Loucy (cell line): ENCODE results near the gene MBP.

ENCODE experiments used
- H2AFZ ChIP-seq: fragments of 200-600 bp; sonication (generic); 2 replicates; pipeline ENCODE4 v1.6.0; 2016; ENCODE audit warnings: antibody characterized with exemption, mild to moderate bottlenecking, low read length, moderate library complexity
- H3F3A ChIP-seq: fragments of 200-600 bp; 2 replicates; pipeline ENCODE4 v1.6.0; 2016; ENCODE audit warnings: antibody characterized with exemption, low read depth, mild to moderate bottlenecking
- H3K27me3 ChIP-seq: fragments of 200-600 bp; sonication (generic); 2 replicates; pipeline ENCODE4 v1.6.1; 2014; ENCODE audit warnings: low read length, mild to moderate bottlenecking; ENCODE audit not compliant: insufficient read depth, poor library complexity, severe bottlenecking
- H3K36me3 ChIP-seq: fragments of 200-600 bp; sonication (generic); 2 replicates; pipeline ENCODE4 v1.6.1; 2016; ENCODE audit warnings: low read length; ENCODE audit not compliant: insufficient read depth
- H3K4me1 ChIP-seq: fragments of 200-600 bp; sonication (generic); 2 replicates; pipeline ENCODE4 v1.5.1; 2014; ENCODE audit warnings: low read length, mild to moderate bottlenecking; ENCODE audit not compliant: insufficient read depth, poor library complexity, severe bottlenecking
- H3K4me2 ChIP-seq: fragments of 200-600 bp; sonication (generic); 2 replicates; pipeline ENCODE4 v1.6.0; 2014; ENCODE audit warnings: antibody characterized with exemption, low read length, low read depth, mild to moderate bottlenecking; ENCODE audit not compliant: poor library complexity, severe bottlenecking
- H3K4me3 ChIP-seq: fragments of 200-600 bp; sonication (generic); 2 replicates; pipeline ENCODE4 v1.5.1; 2014; ENCODE audit warnings: low read length, mild to moderate bottlenecking, mixed read lengths; ENCODE audit not compliant: poor library complexity, severe bottlenecking
- H3K79me2 ChIP-seq: fragments of 200-600 bp; sonication (generic); 2 replicates; pipeline ENCODE4 v1.6.1; 2014; ENCODE audit warnings: low read length; ENCODE audit not compliant: insufficient read depth
- H3K9ac ChIP-seq: fragments of 200-600 bp; sonication (generic); 2 replicates; pipeline ENCODE4 v1.6.0; 2014; ENCODE audit warnings: mild to moderate bottlenecking, low read depth, low read length, moderate library complexity; ENCODE audit not compliant: poor library complexity, severe bottlenecking
- H3K9me2 ChIP-seq: fragments of 200-600 bp; sonication (generic); replicated peaks from 2 replicates; pipeline ENCODE4 v1.6.1; 2016; ENCODE audit warnings: low read depth, low read length, mixed read lengths
- H3K9me3 ChIP-seq: fragments of 200-600 bp; sonication (generic); 2 replicates; pipeline ENCODE4 v1.6.1; 2014; ENCODE audit warnings: mild to moderate bottlenecking, antibody characterized with exemption, low read length, low read depth; ENCODE audit not compliant: insufficient read depth
- H4K20me1 ChIP-seq: fragments of 200-600 bp; sonication (generic); 2 replicates; pipeline ENCODE4 v1.6.0; 2014; ENCODE audit warnings: antibody characterized with exemption, low read length, mild to moderate bottlenecking; ENCODE audit not compliant: insufficient read depth, poor library complexity, severe bottlenecking
- CTCF ChIP-seq: fragments of 200-600 bp; sonication (generic); conservative IDR thresholded peaks from 2 replicates; pipeline ENCODE4 v1.5.1; 2014; ENCODE audit warnings: mild to moderate bottlenecking, antibody characterized with exemption, low read length
- EZH2phosphoT487 ChIP-seq: fragments of 200-600 bp; IDR thresholded peaks from 2 replicates; pipeline ENCODE4 v1.6.1; 2018; ENCODE audit warnings: antibody characterized with exemption, mild to moderate bottlenecking, moderate library complexity, borderline replicate concordance

MBP gene

DNA sequence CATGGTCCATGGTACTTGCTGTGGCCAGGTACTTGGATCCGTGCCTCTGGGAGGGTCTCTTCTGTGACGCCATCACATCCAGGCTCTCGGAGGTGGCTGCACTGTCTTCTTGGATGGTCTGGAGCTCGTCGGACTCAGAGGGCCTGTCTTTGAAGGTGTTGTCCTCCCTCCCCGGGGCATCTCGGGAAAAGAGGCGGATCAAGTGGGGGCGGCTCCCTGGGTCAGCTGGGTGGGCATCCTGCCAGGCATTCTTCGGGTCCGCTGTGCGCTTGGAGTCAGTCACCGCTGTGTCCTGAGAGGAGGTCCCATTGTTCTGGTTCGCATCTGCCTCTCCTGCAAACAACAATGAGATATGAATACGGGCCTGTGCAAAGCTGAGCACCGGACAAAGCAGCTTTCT lies 115.6 kb downstream of the MBP start:
- Histone ChIP-seq H4K20me1 (no peaks in the 10 kb centered on the region), H3K9me3 (no peaks in the 10 kb centered on the region)
- TF ChIP-seq EZH2phosphoT487 (no peak), CTCF (no peak)

DNA sequence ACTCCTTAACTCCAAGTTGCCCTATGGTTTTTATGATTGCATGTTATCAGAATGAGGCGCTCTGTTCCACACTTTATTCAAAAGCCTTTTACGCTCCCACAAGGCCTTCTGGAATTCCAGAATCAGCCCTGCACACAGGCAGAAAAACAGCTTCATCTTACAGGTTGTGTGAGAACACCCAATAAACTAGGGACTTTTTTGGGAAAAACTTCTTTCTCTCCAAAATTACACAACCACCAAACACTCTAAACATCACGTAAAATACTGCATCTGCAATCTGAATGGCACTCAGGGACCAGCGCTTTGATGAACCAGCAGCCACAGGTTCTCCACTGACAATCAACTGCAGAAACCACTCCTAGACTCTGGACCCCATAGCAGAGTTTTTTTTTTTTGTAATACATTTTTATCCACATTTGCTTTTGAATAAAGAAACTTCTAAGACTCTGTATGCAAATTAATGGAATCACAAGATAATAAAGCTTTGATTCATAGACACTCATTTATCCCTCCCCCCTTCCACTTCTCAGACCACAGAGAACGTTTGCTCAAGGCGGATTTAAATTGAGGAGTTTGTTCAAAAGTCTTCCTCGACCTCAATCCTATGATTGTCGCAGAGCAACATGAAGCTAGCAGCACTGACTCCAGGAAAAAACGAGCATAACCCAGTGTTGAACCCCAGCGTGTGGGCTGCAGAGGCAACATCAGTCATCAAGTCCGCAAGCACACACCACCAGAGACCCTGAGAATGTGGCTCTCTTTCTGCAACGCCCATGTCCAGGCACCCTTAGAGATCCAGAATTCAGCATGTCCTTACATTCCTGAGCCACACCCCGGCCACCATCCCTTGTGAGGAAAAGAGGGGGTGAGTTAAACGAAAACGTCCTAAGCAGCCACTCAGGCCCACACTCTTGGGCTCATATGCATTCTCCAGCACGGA lies 116.5 kb downstream of the MBP start:
- H4K20me1 ChIP-seq = no peaks in the 10 kb centered on the region
- H3K79me2 ChIP-seq = no peaks in the 10 kb centered on the region
- no peaks in the 10 kb centered on the region for H3K27me3 ChIP-seq
- TF ChIP-seq EZH2phosphoT487 (no peak), CTCF (no peak)
- no peaks in the 10 kb centered on the region for H3K36me3 ChIP-seq
- H2AFZ ChIP-seq = no peak overlapping the region
- H3K4me3 ChIP-seq = no peak overlapping the region
- H3K9ac ChIP-seq = no peak overlapping the region
- H3K4me1 ChIP-seq = peaks cover 10% of the 10 kb centered on the region
- H3K4me2 ChIP-seq = no peak overlapping the region
- H3F3A ChIP-seq = no peaks in the 10 kb centered on the region
- H3K9me3 ChIP-seq = no peaks in the 10 kb centered on the region
- no peaks in the 10 kb centered on the region for H3K9me2 ChIP-seq

More for the DNA sequence above, 115.6 kb downstream of the MBP start:
- H3K79me2 ChIP-seq = no peaks in the 10 kb centered on the region
- H3F3A ChIP-seq = no peaks in the 10 kb centered on the region
- H3K4me2 ChIP-seq = no peak overlapping the region
- H3K9ac ChIP-seq = no peak overlapping the region
- no peak overlapping the region for H2AFZ ChIP-seq
- H3K9me2 ChIP-seq = no peaks in the 10 kb centered on the region
- no peak overlapping the region for H3K4me3 ChIP-seq
- no peaks in the 10 kb centered on the region for H3K36me3 ChIP-seq
- H3K4me1 ChIP-seq = peaks cover 19% of the 10 kb centered on the region
- H3K27me3 ChIP-seq = no peaks in the 10 kb centered on the region

DNA sequence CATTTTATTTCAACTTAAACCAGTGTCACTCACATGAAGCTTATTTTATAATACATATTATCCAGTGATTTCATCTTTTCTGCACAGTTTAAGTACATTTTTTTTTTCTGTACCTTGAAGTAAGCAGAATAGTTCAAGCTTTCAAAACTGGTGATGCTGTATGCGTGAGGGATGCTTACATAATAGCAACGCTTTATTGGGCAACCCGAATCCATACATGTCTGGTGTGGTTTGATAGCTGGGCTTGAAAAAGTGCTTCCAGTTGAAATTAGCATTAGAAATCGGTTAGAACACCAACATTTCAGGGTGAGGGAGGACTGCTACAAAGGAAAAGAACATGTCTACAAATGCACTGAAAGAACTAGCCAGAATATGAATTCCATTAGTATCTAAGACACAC lies 117.4 kb downstream of the MBP start:
- H2AFZ ChIP-seq = no peak overlapping the region

More for the DNA sequence above, 117.4 kb downstream of the MBP start:
- no peak overlapping the region for H3K4me2 ChIP-seq
- TF ChIP-seq EZH2phosphoT487 (no peak), CTCF (no peak)
- H3K36me3 ChIP-seq = no peaks in the 10 kb centered on the region
- peaks cover 1% of the 10 kb centered on the region for H3K4me1 ChIP-seq
- H4K20me1 ChIP-seq = no peaks in the 10 kb centered on the region
- no peaks in the 10 kb centered on the region for H3K79me2 ChIP-seq
- H3K9ac ChIP-seq = no peak overlapping the region
- H3K27me3 ChIP-seq = no peaks in the 10 kb centered on the region
- no peak overlapping the region for H3K4me3 ChIP-seq
- no peaks in the 10 kb centered on the region for H3K9me2 ChIP-seq
- no peaks in the 10 kb centered on the region for H3K9me3 ChIP-seq
- no peaks in the 10 kb centered on the region for H3F3A ChIP-seq
